CD4-positive, CD25-positive, alpha-beta regulatory T cell (primary cell): ENCODE measurements around the gene ETFBKMT. TPM values are rescaled to one million over a fixed set of nuclear protein-coding genes. Genes with fewer than 3 reads are reported as not detected.
"Not testable (repeated sequence)": the region's sequence is repeated elsewhere in the genome, so short reads cannot be mapped to it uniquely, and the experiment has no call there.

Experiments used
- ATAC-seq, 2 donors: fragments of 150-1000 bp; cut with Tn5 transposase; one replicate each; pipeline ENCODE4 v1.10.0; 2021; ENCODE audit warnings: low read depth in 2 of 2, moderate number of reproducible peaks in 2 of 2, moderate library complexity in 1 of 2
- DNase-seq, 3 donors: peaks; one replicate each; pipeline versions ENCODE4 v3.0.0 to v3.0.0-alpha.2; 2012 to 2022; ENCODE audit warnings: mixed read lengths in 1 of 3
- H3K27ac ChIP-seq: one replicate; pipeline ENCODE4 v1.7.0; 2013; ENCODE audit warnings: mild to moderate bottlenecking, low read length; ENCODE audit not compliant: insufficient read depth, poor library complexity, severe bottlenecking
- H3K27me3 ChIP-seq: one replicate; pipeline ENCODE4 v1.7.0; 2013; ENCODE audit warnings: low read length; ENCODE audit not compliant: control insufficient read depth, insufficient read depth
- H3K36me3 ChIP-seq: one replicate; pipeline ENCODE4 v1.7.0; 2013; ENCODE audit warnings: mild to moderate bottlenecking, low read length, moderate library complexity; ENCODE audit not compliant: control insufficient read depth, insufficient read depth
- H3K4me1 ChIP-seq: 2 replicates; pipeline ENCODE4 v1.7.0; 2013; ENCODE audit warnings: mild to moderate bottlenecking, low read length; ENCODE audit not compliant: insufficient read depth, control insufficient read depth, poor library complexity, severe bottlenecking
- H3K4me3 ChIP-seq: one replicate; pipeline ENCODE4 v1.7.0; 2013; ENCODE audit warnings: low read depth, mild to moderate bottlenecking, low read length, moderate library complexity
- H3K9me3 ChIP-seq, 2 experiments: 1 replicate in 1 of 2; 2 replicates in 1 of 2; pipeline ENCODE4 v1.7.0; 2013; ENCODE audit warnings: low read length in 2 of 2, mild to moderate bottlenecking in 1 of 2, moderate library complexity in 1 of 2; ENCODE audit not compliant: control insufficient read depth in 2 of 2
- H3K27ac Mint-ChIP-seq, 3 donors: one replicate each; pipeline ENCODE4 v1.8.0; 2020 to 2022; ENCODE audit warnings: mild to moderate bottlenecking in 3 of 3, mixed read lengths in 3 of 3, moderate library complexity in 2 of 3
- H3K27me3 Mint-ChIP-seq: one replicate; pipeline ENCODE4 v1.8.0; 2022; ENCODE audit warnings: mild to moderate bottlenecking, mixed read lengths
- H3K36me3 Mint-ChIP-seq: one replicate; pipeline ENCODE4 v1.8.0; 2020; ENCODE audit warnings: mixed read lengths
- H3K4me1 Mint-ChIP-seq, 4 donors: one replicate each; pipeline ENCODE4 v1.8.0; 2020 to 2022; ENCODE audit warnings: mixed read lengths in 4 of 4, mild to moderate bottlenecking in 1 of 4
- H3K4me3 Mint-ChIP-seq, 4 donors: one replicate each; pipeline ENCODE4 v1.8.0; 2020 to 2022; ENCODE audit warnings: mild to moderate bottlenecking in 4 of 4, mixed read lengths in 4 of 4, moderate library complexity in 3 of 4
- H3K9me3 Mint-ChIP-seq, 7 donors: one replicate each; pipeline ENCODE4 v1.8.0; 2020 to 2022; ENCODE audit warnings: mixed read lengths in 7 of 7, mild to moderate bottlenecking in 3 of 7, moderate library complexity in 2 of 7
- polyA plus RNA-seq, 4 donors: library from polyadenylated mRNA; unstranded; fragments of 300-500 nt; fragmentation: Illumina TruSeq; gene quantifications; one replicate each; pipeline ENCODE4 v1.2.3, GENCODE V29; 2021
- total RNA-seq: library from RNA; stranded (reverse); gene quantifications from one replicate; pipeline ENCODE4 v1.2.3, GENCODE V29; 2022

The ETFBKMT gene
- total and polyA plus RNA-seq, 5 donors from 2014 or later: 0.39 to 2.0 (median 0.63) TPM

GRCh38 chr12:31662176-31662849 lies 2.8 kb downstream of the ETFBKMT start:
- Histone ChIP-seq H3K4me1 (peaks cover 6% of the 10 kb centered on the region), H3K4me3 (no peak overlapping the region), H3K9me3 (no peaks in the 10 kb centered on the region), H3K27me3 (no peaks in the 10 kb centered on the region), H3K36me3 (no peaks in the 10 kb centered on the region), H3K27ac (no peak overlapping the region)
- peak overlapping the region in 1 of 3 donors; percentile 44 for H3K27ac Mint-ChIP-seq
- peaks cover 5% of the 10 kb centered on the region for H3K36me3 Mint-ChIP-seq
- peak in 1 of 3 donors; percentile 39 for DNase-seq
- H3K4me3 Mint-ChIP-seq: peak overlapping the region in 1 of 4 donors; percentile 48
- peaks cover 4% of the 10 kb centered on the region for H3K27me3 Mint-ChIP-seq
- peaks cover 0 to 5% (median 0%) of the 10 kb centered on the region in 7 donors for H3K9me3 Mint-ChIP-seq
- H3K4me1 Mint-ChIP-seq: peaks cover 9 to 27% (median 23%) of the 10 kb centered on the region in 4 donors
- no peak for ATAC-seq

- DNase-seq (no peak), ATAC-seq (no peak)
- no peaks in the 10 kb centered on the region for H3K36me3 ChIP-seq
- peaks cover 6% of the 10 kb centered on the region for H3K4me1 ChIP-seq
- Mint-ChIP-seq H3K4me3 (peak overlapping the region in 1 of 4 donors; percentile 31), H3K36me3 (peaks cover 8% of the 10 kb centered on the region), H3K27ac (peak overlapping the region in 2 of 3 donors; percentile 65 to 87), H3K9me3 (peaks cover 0 to 5% (median 0%) of the 10 kb centered on the region in 7 donors), H3K27me3 (no peaks in the 10 kb centered on the region), H3K4me1 (peaks cover 6 to 23% (median 18%) of the 10 kb centered on the region in 4 donors)
- H3K9me3 ChIP-seq: no peaks in the 10 kb centered on the region
- H3K27me3 ChIP-seq: no peaks in the 10 kb centered on the region
- no peak overlapping the region for H3K27ac ChIP-seq
- no peak overlapping the region for H3K4me3 ChIP-seq
Measured at GRCh38 chr12:31663576-31663975, 4.1 kb downstream of the ETFBKMT start.

- H3K9me3 ChIP-seq: peaks cover 3% of the 10 kb centered on the region in 2 experiments
- no peaks in the 10 kb centered on the region for H3K36me3 ChIP-seq
- ATAC-seq: no peak
- peak overlapping the region in 1 of 4 donors; percentile 31 for H3K4me3 Mint-ChIP-seq
- H3K4me1 Mint-ChIP-seq: peaks cover 5 to 21% (median 15%) of the 10 kb centered on the region in 4 donors
- H3K4me3 ChIP-seq: no peak overlapping the region
- DNase-seq: no peak
- H3K9me3 Mint-ChIP-seq: peaks cover 0 to 9% (median 1%) of the 10 kb centered on the region in 7 donors
- no peaks in the 10 kb centered on the region for H3K27me3 Mint-ChIP-seq
- peak overlapping the region in 2 of 3 donors; percentile 65 to 87 for H3K27ac Mint-ChIP-seq
- peaks cover 3% of the 10 kb centered on the region for H3K4me1 ChIP-seq
- H3K27me3 ChIP-seq: no peaks in the 10 kb centered on the region
- peaks cover 12% of the 10 kb centered on the region for H3K36me3 Mint-ChIP-seq
- no peak overlapping the region for H3K27ac ChIP-seq
Measured at GRCh38 chr12:31664038-31664437, 4.5 kb downstream of the ETFBKMT start.

GRCh38 chr12:31669020-31669419 lies 9.5 kb downstream of the ETFBKMT start:
- no peak overlapping the region for H3K4me3 Mint-ChIP-seq
- H3K36me3 Mint-ChIP-seq: peaks cover 33% of the 10 kb centered on the region
- no peaks in the 10 kb centered on the region for H3K27me3 ChIP-seq
- peaks cover 0 to 10% (median 4%) of the 10 kb centered on the region in 7 donors for H3K9me3 Mint-ChIP-seq
- ATAC-seq (no peak), DNase-seq (no peak)
- H3K4me1 ChIP-seq: no peaks in the 10 kb centered on the region
- H3K4me1 Mint-ChIP-seq: peaks cover 0 to 6% (median under 1%) of the 10 kb centered on the region in 4 donors
- H3K27ac Mint-ChIP-seq: no peak overlapping the region
- peaks cover 17% of the 10 kb centered on the region for H3K36me3 ChIP-seq
- no peak overlapping the region for H3K4me3 ChIP-seq
- H3K27me3 Mint-ChIP-seq: no peaks in the 10 kb centered on the region
- peaks cover 5 to 9% of the 10 kb centered on the region in 2 experiments for H3K9me3 ChIP-seq
- H3K27ac ChIP-seq: no peak overlapping the region

- ATAC-seq, DNase-seq: not testable (repeated sequence)
- H3K36me3 Mint-ChIP-seq: peaks cover 36% of the 10 kb centered on the region
Measured at GRCh38 chr12:31669582-31669981, 10.1 kb downstream of the ETFBKMT start.

GRCh38 chr12:31672521-31672920 lies 13.0 kb downstream of the ETFBKMT start:
- Mint-ChIP-seq H3K27ac (no peak overlapping the region), H3K4me3 (no peak overlapping the region), H3K4me1 (peaks cover 0 to 5% (median 2%) of the 10 kb centered on the region in 4 donors), H3K27me3 (no peaks in the 10 kb centered on the region), H3K9me3 (peaks cover 0 to 6% (median 4%) of the 10 kb centered on the region in 7 donors), H3K36me3 (peaks cover 42% of the 10 kb centered on the region)
- Histone ChIP-seq H3K27me3 (no peaks in the 10 kb centered on the region), H3K4me3 (no peak overlapping the region), H3K9me3 (peaks cover 5 to 9% of the 10 kb centered on the region in 2 experiments), H3K4me1 (no peaks in the 10 kb centered on the region), H3K36me3 (peaks cover 21% of the 10 kb centered on the region), H3K27ac (no peak overlapping the region)
- no peak for ATAC-seq
- no peak for DNase-seq

More at GRCh38 chr12:31669582-31669981, 10.1 kb downstream of the ETFBKMT start:
- H3K4me3 ChIP-seq, H3K27me3 Mint-ChIP-seq, H3K27me3 ChIP-seq, H3K27ac ChIP-seq, H3K4me1 ChIP-seq, H3K27ac Mint-ChIP-seq, H3K4me1 Mint-ChIP-seq, H3K9me3 ChIP-seq, H3K4me3 Mint-ChIP-seq: not testable (repeated sequence)
- H3K9me3 Mint-ChIP-seq: peaks cover 0 to 10% (median 4%) of the 10 kb centered on the region in 7 donors
- peaks cover 19% of the 10 kb centered on the region for H3K36me3 ChIP-seq

GRCh38 chr12:31682136-31682962 lies 22.9 kb downstream of the ETFBKMT start:
- Mint-ChIP-seq H3K36me3 (peaks cover 32% of the 10 kb centered on the region), H3K4me1 (peaks cover 0 to 12% (median 5%) of the 10 kb centered on the region in 4 donors), H3K27ac (peak overlapping the region; percentile 60 to 86 (median 86)), H3K4me3 (peak overlapping the region in 2 of 4 donors; percentile 73 to 75), H3K27me3 (no peaks in the 10 kb centered on the region), H3K9me3 (peaks cover 0 to 21% (median 2%) of the 10 kb centered on the region in 7 donors)
- Histone ChIP-seq H3K9me3 (peaks cover 12 to 17% of the 10 kb centered on the region in 2 experiments), H3K27me3 (no peaks in the 10 kb centered on the region), H3K4me3 (no peak overlapping the region), H3K36me3 (peaks cover 13% of the 10 kb centered on the region), H3K4me1 (no peaks in the 10 kb centered on the region), H3K27ac (peak overlapping the region; percentile 29)
- ATAC-seq: peak; percentile 81 to 83
- DNase-seq: peak; percentile 44 to 89 (median 71)
